ENCODE data around the gene XCL2.
"Not testable (repeated sequence)": the region's sequence is repeated elsewhere in the genome, so short reads cannot be mapped to it uniquely, and the experiment has no call there.

XCL2 gene

DNA sequence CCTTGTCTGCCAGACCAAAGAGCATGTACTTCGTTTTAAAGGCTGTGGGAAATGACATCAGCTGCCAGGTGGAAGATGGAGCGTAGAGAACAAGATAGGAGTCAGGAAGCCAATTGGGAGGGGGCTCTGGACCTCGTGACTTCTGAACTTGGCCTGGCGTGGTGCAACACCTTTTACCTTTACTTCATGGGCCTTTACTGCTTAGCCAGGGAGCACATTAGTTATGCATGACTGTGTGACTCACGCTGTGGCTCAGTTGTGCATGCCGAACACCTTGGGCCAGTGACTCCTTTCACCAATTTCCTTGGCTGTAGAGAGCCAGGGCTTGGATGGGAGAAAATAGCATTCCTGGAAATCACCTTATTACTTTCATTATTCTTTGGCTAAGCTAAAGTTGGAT is 39.8 kb upstream of the XCL2 start:
- no peak for DNase-seq (ENCODE audit: low read depth, low spot score)
- ChIA-PET CTCF (interaction anchor here (1.0 to 3.9 kb wide), 3 partner anchors 19 to 241 kb away, joined by 3 to 17 read pairs (median 5); no protein-coding TSS in a partner anchor), POLR2A (no interaction called here)
- TF ChIP-seq, protein P1, sequence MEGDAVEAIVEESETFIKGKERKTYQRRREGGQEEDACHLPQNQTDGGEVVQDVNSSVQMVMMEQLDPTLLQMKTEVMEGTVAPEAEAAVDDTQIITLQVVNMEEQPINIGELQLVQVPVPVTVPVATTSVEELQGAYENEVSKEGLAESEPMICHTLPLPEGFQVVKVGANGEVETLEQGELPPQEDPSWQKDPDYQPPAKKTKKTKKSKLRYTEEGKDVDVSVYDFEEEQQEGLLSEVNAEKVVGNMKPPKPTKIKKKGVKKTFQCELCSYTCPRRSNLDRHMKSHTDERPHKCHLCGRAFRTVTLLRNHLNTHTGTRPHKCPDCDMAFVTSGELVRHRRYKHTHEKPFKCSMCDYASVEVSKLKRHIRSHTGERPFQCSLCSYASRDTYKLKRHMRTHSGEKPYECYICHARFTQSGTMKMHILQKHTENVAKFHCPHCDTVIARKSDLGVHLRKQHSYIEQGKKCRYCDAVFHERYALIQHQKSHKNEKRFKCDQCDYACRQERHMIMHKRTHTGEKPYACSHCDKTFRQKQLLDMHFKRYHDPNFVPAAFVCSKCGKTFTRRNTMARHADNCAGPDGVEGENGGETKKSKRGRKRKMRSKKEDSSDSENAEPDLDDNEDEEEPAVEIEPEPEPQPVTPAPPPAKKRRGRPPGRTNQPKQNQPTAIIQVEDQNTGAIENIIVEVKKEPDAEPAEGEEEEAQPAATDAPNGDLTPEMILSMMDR (IDR thresholded peaks at IDR 0.05; ENCODE audit: insufficient read depth, low read length, missing control alignments) = no peak
- no peak overlapping the region for H3K4me3 ChIP-seq (ENCODE audit: low read depth, low read length)

DNA sequence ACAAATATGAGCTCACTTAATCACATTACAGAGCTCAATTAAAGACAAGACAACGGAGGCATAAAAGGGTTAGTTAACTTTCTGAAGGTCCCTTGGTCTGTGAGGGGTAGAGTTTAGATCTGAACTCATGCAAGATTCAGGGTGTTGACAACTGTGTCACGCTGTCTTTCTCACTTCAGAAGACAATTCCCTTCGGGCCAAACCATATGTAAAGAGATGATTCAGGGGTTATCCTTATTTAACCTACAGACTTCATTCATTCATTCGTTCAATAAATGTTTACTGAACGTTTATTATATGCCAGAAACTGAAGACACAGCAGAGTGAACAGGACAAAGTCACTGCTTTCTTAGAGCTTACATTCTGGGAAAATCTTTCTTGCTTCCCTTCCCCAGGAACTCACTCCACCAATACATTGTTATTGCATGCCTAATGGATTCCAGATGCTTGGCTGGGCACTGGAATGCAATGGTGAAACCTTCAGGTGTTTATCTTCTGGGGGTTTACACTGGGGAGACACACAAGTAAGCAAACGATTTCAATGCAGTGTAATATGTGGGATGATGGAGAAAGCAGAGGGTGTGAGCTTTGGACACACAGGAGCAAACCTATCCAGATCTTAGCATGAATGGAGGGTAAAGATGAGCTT is 39.0 kb upstream of the XCL2 start:
- no peak for DNase-seq (ENCODE audit: low read depth, low spot score)
- TF ChIP-seq, protein P1 (IDR thresholded peaks at IDR 0.05; ENCODE audit: insufficient read depth, low read length, missing control alignments) = no peak
- H3K4me3 ChIP-seq (ENCODE audit: low read depth, low read length) = no peak overlapping the region
- ChIA-PET CTCF (interaction anchor here (0.9 to 3.9 kb wide), 5 partner anchors 14 to 780 kb away, joined by 3 to 17 read pairs (median 3); no protein-coding TSS in a partner anchor), POLR2A (no interaction called here)

GRCh38 chr1:168581817-168582572 is 38.2 kb upstream of the XCL2 start:
- no peak for DNase-seq (ENCODE audit: low read depth, low spot score)
- ChIA-PET POLR2A (no interaction called here), CTCF (interaction anchor here (0.9 to 1.2 kb wide), 3 partner anchors 13 to 780 kb away, joined by 3 read pairs; no protein-coding TSS in a partner anchor)
- TF ChIP-seq, protein P1 (IDR thresholded peaks at IDR 0.05; ENCODE audit: insufficient read depth, low read length, missing control alignments) = no peak
- H3K4me3 ChIP-seq (ENCODE audit: low read depth, low read length) = no peak overlapping the region

- H3K4me3 ChIP-seq (ENCODE audit: low read depth, low read length); DNase-seq (ENCODE audit: low read depth, low spot score); POLR2A ChIA-PET; CTCF ChIA-PET: not testable (repeated sequence)
Measured at GRCh38 chr1:168580991-168581390, 37.2 kb upstream of the XCL2 start.

DNA sequence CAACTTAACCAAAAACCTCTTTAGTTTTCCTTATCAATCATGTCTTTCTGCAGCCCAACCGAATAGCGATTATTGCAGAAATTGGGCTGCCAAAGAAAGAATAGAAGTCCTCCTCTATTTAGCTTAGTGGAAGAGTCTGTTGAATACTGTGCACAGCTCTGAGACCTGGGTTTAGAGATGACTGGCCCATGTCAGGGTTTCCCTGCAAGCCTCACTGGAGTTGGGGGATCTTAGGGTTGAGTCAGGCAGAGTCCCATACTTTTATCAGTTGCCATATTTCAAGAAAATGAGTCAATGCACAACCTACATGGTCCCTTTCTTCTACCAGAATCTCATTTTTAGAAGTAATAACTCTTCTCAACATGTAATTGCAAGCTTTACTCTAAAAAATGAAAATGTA is 36.5 kb upstream of the XCL2 start:
- POLR2A ChIA-PET; H3K4me3 ChIP-seq (ENCODE audit: low read depth, low read length); CTCF ChIA-PET; DNase-seq (ENCODE audit: low read depth, low spot score): not testable (repeated sequence)

DNA sequence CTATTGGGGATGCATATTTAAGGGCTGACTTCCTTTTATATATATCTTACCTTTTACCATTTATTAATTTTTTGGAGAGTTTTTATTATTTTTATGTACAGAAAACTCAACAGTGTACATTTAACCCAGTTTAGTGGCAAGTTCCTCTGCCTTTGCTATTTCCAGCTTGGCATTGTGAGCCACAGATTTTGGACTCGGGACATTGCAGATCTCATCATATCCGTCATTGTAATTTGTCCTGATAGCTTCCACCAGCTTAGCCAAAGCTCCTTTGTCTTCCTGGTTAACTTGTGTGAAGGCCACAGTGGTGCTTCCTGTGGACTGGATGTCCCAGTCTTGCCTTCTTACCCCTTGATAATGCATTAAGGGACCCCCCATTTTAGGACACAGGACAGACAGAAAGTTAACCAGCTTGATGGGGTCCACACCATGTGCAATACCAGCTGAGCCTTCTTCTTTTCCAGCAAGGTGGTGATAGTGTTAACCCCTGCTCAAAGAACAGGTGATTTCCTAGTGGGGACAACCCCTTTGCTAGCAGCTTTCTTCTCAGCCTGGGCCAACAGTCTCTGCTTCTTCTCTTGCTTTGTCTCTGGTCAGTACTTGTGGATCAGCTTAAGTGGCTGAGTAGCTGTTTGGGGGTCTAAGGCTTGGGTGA is 34.9 kb upstream of the XCL2 start:
- POLR2A ChIA-PET; DNase-seq (ENCODE audit: low read depth, low spot score); H3K4me3 ChIP-seq (ENCODE audit: low read depth, low read length): not testable (repeated sequence)
- CTCF ChIA-PET = interaction anchor here (1.2 to 2.7 kb wide), 3 partner anchors 137 to 236 kb away, joined by 4 to 9 read pairs (median 8); no protein-coding TSS in a partner anchor

GRCh38 chr1:168576245-168576688 is 32.5 kb upstream of the XCL2 start, which contains the start of gene XCL1:
XCL1 (plus strand) TSS chr1:168576605; CDS start chr1:168576638, 33 bp downstream.
- CTCF ChIA-PET = not testable (repeated sequence)

GRCh38 chr1:168574234-168574633 is 30.4 kb upstream of the XCL2 start:
- CTCF ChIA-PET = interaction anchor here (2.3 kb wide), 1 partner anchor 231 kb away, joined by 10 read pairs; no protein-coding TSS in a partner anchor
- POLR2A ChIA-PET; H3K4me3 ChIP-seq (ENCODE audit: low read depth, low read length); DNase-seq (ENCODE audit: low read depth, low spot score): not testable (repeated sequence)
- TF ChIP-seq, protein P1 (IDR thresholded peaks at IDR 0.05; ENCODE audit: insufficient read depth, low read length, missing control alignments) = peak; percentile 28

More at GRCh38 chr1:168576245-168576688, 32.5 kb upstream of the XCL2 start, which contains the start of gene XCL1:
- POLR2A ChIA-PET; DNase-seq (ENCODE audit: low read depth, low spot score); H3K4me3 ChIP-seq (ENCODE audit: low read depth, low read length): not testable (repeated sequence)

Data from AG04449 (cell line).